ENCODE measurements around the gene GARRE1.

Gene GARRE1

GRCh38 chr19:34295103-34295502 is 40.7 kb downstream of the GARRE1 start:
- ChIA-PET POLR2A (no interaction called here), CTCF (no interaction called here)
- Histone ChIP-seq H3K9me3 (ENCODE audit: control extremely low read depth in 1 of 5, control insufficient read depth in 4 of 5, insufficient read depth in 2 of 5, low read depth in 1 of 5, low read length in 4 of 5) (no peaks in the 10 kb centered on the region), H3K27me3 (replicated peaks in 2 of 5; ENCODE audit: control insufficient read depth in 4 of 5, insufficient read depth in 5 of 5, low read length in 4 of 5) (no peaks in the 10 kb centered on the region), H3K4me1 (ENCODE audit: control extremely low read depth in 1 of 4, control insufficient read depth in 4 of 4, insufficient read depth in 4 of 4, low read length in 3 of 4) (no peaks in the 10 kb centered on the region), H3K36me3 (ENCODE audit: control insufficient read depth in 4 of 4, insufficient read depth in 4 of 4, low read length in 3 of 4) (no peaks in the 10 kb centered on the region), H3K27ac (ENCODE audit: insufficient read depth in 1 of 2, low read depth in 1 of 2, low read length in 2 of 2, poor library complexity in 1 of 2, severe bottlenecking in 2 of 2) (no peak overlapping the region), H3K4me3 (ENCODE audit: control insufficient read depth in 1 of 7, extremely low read depth in 1 of 7, insufficient read depth in 4 of 7, low read depth in 2 of 7, low read length in 6 of 7) (no peak overlapping the region)
- DNase-seq = no peak

GRCh38 chr19:34298891-34299520 is 44.7 kb downstream of the GARRE1 start:
- POLR2A ChIA-PET = interaction anchor here (0.6 kb wide), 1 partner anchor 22 kb away, joined by 5 read pairs; no protein-coding TSS in a partner anchor
- Histone ChIP-seq H3K36me3 (ENCODE audit: control insufficient read depth in 4 of 4, insufficient read depth in 4 of 4, low read length in 3 of 4) (no peaks in the 10 kb centered on the region), H3K4me3 (ENCODE audit: control insufficient read depth in 1 of 7, extremely low read depth in 1 of 7, insufficient read depth in 4 of 7, low read depth in 2 of 7, low read length in 6 of 7) (no peak overlapping the region), H3K27ac (ENCODE audit: insufficient read depth in 1 of 2, low read depth in 1 of 2, low read length in 2 of 2, poor library complexity in 1 of 2, severe bottlenecking in 2 of 2) (no peak overlapping the region), H3K4me1 (ENCODE audit: control extremely low read depth in 1 of 4, control insufficient read depth in 4 of 4, insufficient read depth in 4 of 4, low read length in 3 of 4) (no peaks in the 10 kb centered on the region), H3K9me3 (ENCODE audit: control extremely low read depth in 1 of 5, control insufficient read depth in 4 of 5, insufficient read depth in 2 of 5, low read depth in 1 of 5, low read length in 4 of 5) (no peaks in the 10 kb centered on the region), H3K27me3 (replicated peaks in 2 of 5; ENCODE audit: control insufficient read depth in 4 of 5, insufficient read depth in 5 of 5, low read length in 4 of 5) (no peaks in the 10 kb centered on the region)
- no peak for DNase-seq
- CTCF ChIA-PET = no interaction called here
- WGBS (ENCODE audit: insufficient coverage) = 91% methylated on average over 6 of the region's 10 CpGs

- no peaks in the 10 kb centered on the region for H3K36me3 ChIP-seq (ENCODE audit: control insufficient read depth in 4 of 4, insufficient read depth in 4 of 4, low read length in 3 of 4)
- WGBS (ENCODE audit: insufficient coverage) = 100% methylated on average over 2 of the region's 5 CpGs
- DNase-seq = no peak
- no peak overlapping the region for H3K4me3 ChIP-seq (ENCODE audit: control insufficient read depth in 1 of 7, extremely low read depth in 1 of 7, insufficient read depth in 4 of 7, low read depth in 2 of 7, low read length in 6 of 7)
- no peaks in the 10 kb centered on the region for H3K27me3 ChIP-seq (replicated peaks in 2 of 5; ENCODE audit: control insufficient read depth in 4 of 5, insufficient read depth in 5 of 5, low read length in 4 of 5)
- CTCF ChIA-PET = interaction anchor here (0.9 kb wide), 1 partner anchor 15 kb away, joined by 3 read pairs; no protein-coding TSS in a partner anchor
- POLR2A ChIA-PET = no interaction called here
- no peaks in the 10 kb centered on the region for H3K4me1 ChIP-seq (ENCODE audit: control extremely low read depth in 1 of 4, control insufficient read depth in 4 of 4, insufficient read depth in 4 of 4, low read length in 3 of 4)
- no peaks in the 10 kb centered on the region for H3K9me3 ChIP-seq (ENCODE audit: control extremely low read depth in 1 of 5, control insufficient read depth in 4 of 5, insufficient read depth in 2 of 5, low read depth in 1 of 5, low read length in 4 of 5)
- no peak overlapping the region for H3K27ac ChIP-seq (ENCODE audit: insufficient read depth in 1 of 2, low read depth in 1 of 2, low read length in 2 of 2, poor library complexity in 1 of 2, severe bottlenecking in 2 of 2)
Observed at GRCh38 chr19:34299576-34299975, 45.2 kb downstream of the GARRE1 start.

GRCh38 chr19:34300380-34300779 is 46.0 kb downstream of the GARRE1 start:
- ChIA-PET CTCF (interaction anchor here (0.9 kb wide), 1 partner anchor 14 kb away, joined by 3 read pairs; no protein-coding TSS in a partner anchor), POLR2A (no interaction called here)
- DNase-seq = no peak
- H3K27ac ChIP-seq (ENCODE audit: insufficient read depth in 1 of 2, low read depth in 1 of 2, low read length in 2 of 2, poor library complexity in 1 of 2, severe bottlenecking in 2 of 2) = no peak overlapping the region
- H3K4me3 ChIP-seq (ENCODE audit: control insufficient read depth in 1 of 7, extremely low read depth in 1 of 7, insufficient read depth in 4 of 7, low read depth in 2 of 7, low read length in 6 of 7) = no peak overlapping the region
- H3K36me3 ChIP-seq (ENCODE audit: control insufficient read depth in 4 of 4, insufficient read depth in 4 of 4, low read length in 3 of 4) = peaks cover 0 to 2% (median 0%) of the 10 kb centered on the region in 4 experiments
- H3K4me1 ChIP-seq (ENCODE audit: control extremely low read depth in 1 of 4, control insufficient read depth in 4 of 4, insufficient read depth in 4 of 4, low read length in 3 of 4) = no peaks in the 10 kb centered on the region
- peaks cover 0 to 1% (median 0%) of the 10 kb centered on the region in 5 experiments for H3K27me3 ChIP-seq (replicated peaks in 2 of 5; ENCODE audit: control insufficient read depth in 4 of 5, insufficient read depth in 5 of 5, low read length in 4 of 5)
- 98% methylated on average over 13 of the region's 13 CpGs for WGBS (ENCODE audit: insufficient coverage)
- no peaks in the 10 kb centered on the region for H3K9me3 ChIP-seq (ENCODE audit: control extremely low read depth in 1 of 5, control insufficient read depth in 4 of 5, insufficient read depth in 2 of 5, low read depth in 1 of 5, low read length in 4 of 5)

GRCh38 chr19:34300962-34301361 is 46.6 kb downstream of the GARRE1 start:
- WGBS (ENCODE audit: insufficient coverage) = no CpG with 5 or more reads among the region's 3 CpGs
- POLR2A ChIA-PET = no interaction called here

More at GRCh38 chr19:34300962-34301361, 46.6 kb downstream of the GARRE1 start:
- Histone ChIP-seq H3K27ac (ENCODE audit: insufficient read depth in 1 of 2, low read depth in 1 of 2, low read length in 2 of 2, poor library complexity in 1 of 2, severe bottlenecking in 2 of 2) (no peak overlapping the region), H3K9me3 (ENCODE audit: control extremely low read depth in 1 of 5, control insufficient read depth in 4 of 5, insufficient read depth in 2 of 5, low read depth in 1 of 5, low read length in 4 of 5) (no peaks in the 10 kb centered on the region), H3K27me3 (replicated peaks in 2 of 5; ENCODE audit: control insufficient read depth in 4 of 5, insufficient read depth in 5 of 5, low read length in 4 of 5) (peaks cover 0 to 2% (median 0%) of the 10 kb centered on the region in 5 experiments), H3K4me3 (ENCODE audit: control insufficient read depth in 1 of 7, extremely low read depth in 1 of 7, insufficient read depth in 4 of 7, low read depth in 2 of 7, low read length in 6 of 7) (no peak overlapping the region), H3K4me1 (ENCODE audit: control extremely low read depth in 1 of 4, control insufficient read depth in 4 of 4, insufficient read depth in 4 of 4, low read length in 3 of 4) (no peaks in the 10 kb centered on the region), H3K36me3 (ENCODE audit: control insufficient read depth in 4 of 4, insufficient read depth in 4 of 4, low read length in 3 of 4) (peaks cover 0 to 2% (median 0%) of the 10 kb centered on the region in 4 experiments)
- CTCF ChIA-PET = no interaction called here
- no peak for DNase-seq
